GM18909 (cell line): ENCODE results near the gene IL17C.

Experiments used
- ATAC-seq: cut with Tn5 transposase; IDR thresholded peaks from one replicate; pipeline ENCODE4 v1.9.1; 2021; ENCODE audit warnings: mild to moderate bottlenecking; ENCODE audit not compliant: unreplicated experiment, poor library complexity

The IL17C gene

GRCh38 chr16:88640498-88641247 is 2.3 kb downstream of the IL17C start:
- ATAC-seq = no peak

- no peak for ATAC-seq
These were observed 4.7 kb downstream of the IL17C start for GRCh38 chr16:88642881-88643643.

GRCh38 chr16:88643644-88643932 is 5.2 kb downstream of the IL17C start:
- ATAC-seq = no peak

- no peak for ATAC-seq
These were observed 7.1 kb downstream of the IL17C start for GRCh38 chr16:88645455-88645854.

- ATAC-seq = no peak
These were observed 7.6 kb downstream of the IL17C start for GRCh38 chr16:88645941-88646340.

- ATAC-seq = no peak
These were observed 8.1 kb downstream of the IL17C start for GRCh38 chr16:88646345-88647034.

- no peak for ATAC-seq
These were observed 9.1 kb downstream of the IL17C start for GRCh38 chr16:88647178-88648070.

- no peak for ATAC-seq
These were observed 11.0 kb downstream of the IL17C start for GRCh38 chr16:88649195-88649923.

GRCh38 chr16:88649924-88650748 is 11.8 kb downstream of the IL17C start:
- ATAC-seq = peak; percentile 7

GRCh38 chr16:88650749-88651275 is 12.4 kb downstream of the IL17C start, which contains the start of gene CYBA:
TSS of gene CYBA (minus strand) at chr16:88651053. CDS start at chr16:88651013, 40 bp downstream.
- peak; percentile 67 for ATAC-seq

GRCh38 chr16:88651276-88651988 is 13.1 kb downstream of the IL17C start:
- ATAC-seq = peak; percentile 80

GRCh38 chr16:88651989-88652761 is 13.8 kb downstream of the IL17C start:
- no peak for ATAC-seq

GRCh38 chr16:88652762-88653063 is 14.3 kb downstream of the IL17C start:
- no peak for ATAC-seq

- no peak for ATAC-seq
These were observed 14.7 kb downstream of the IL17C start for GRCh38 chr16:88653101-88653500.

GRCh38 chr16:88653596-88654362 is 15.4 kb downstream of the IL17C start:
- ATAC-seq = no peak

GRCh38 chr16:88654363-88655052 is 16.1 kb downstream of the IL17C start:
- no peak for ATAC-seq
